ENCODE data around the gene KIAA1958.

Gene KIAA1958

GRCh38 chr9:112663681-112664080 is 177.1 kb downstream of the KIAA1958 start:
- Histone ChIP-seq H3K27ac (replicated peaks) (no peak overlapping the region), H3K4me3 (replicated peaks; ENCODE audit: insufficient read depth, low read length) (no peak overlapping the region), H3K27me3 (ENCODE audit: insufficient read depth, poor library complexity, severe bottlenecking) (no peaks in the 10 kb centered on the region)
- no peak for DNase-seq (ENCODE audit: low read depth in 1 of 2, low spot score in 1 of 2)
- TF ChIP-seq POLR2AphosphoS5 (IDR thresholded peaks at IDR 0.05; ENCODE audit: low read depth) (no peak), SPI1 (IDR thresholded peaks at IDR 0.05; ENCODE audit: borderline replicate concordance, low read depth) (no peak), GABPA (IDR thresholded peaks at IDR 0.05; ENCODE audit: low read depth) (no peak)
- TF ChIP-seq, protein P1, sequence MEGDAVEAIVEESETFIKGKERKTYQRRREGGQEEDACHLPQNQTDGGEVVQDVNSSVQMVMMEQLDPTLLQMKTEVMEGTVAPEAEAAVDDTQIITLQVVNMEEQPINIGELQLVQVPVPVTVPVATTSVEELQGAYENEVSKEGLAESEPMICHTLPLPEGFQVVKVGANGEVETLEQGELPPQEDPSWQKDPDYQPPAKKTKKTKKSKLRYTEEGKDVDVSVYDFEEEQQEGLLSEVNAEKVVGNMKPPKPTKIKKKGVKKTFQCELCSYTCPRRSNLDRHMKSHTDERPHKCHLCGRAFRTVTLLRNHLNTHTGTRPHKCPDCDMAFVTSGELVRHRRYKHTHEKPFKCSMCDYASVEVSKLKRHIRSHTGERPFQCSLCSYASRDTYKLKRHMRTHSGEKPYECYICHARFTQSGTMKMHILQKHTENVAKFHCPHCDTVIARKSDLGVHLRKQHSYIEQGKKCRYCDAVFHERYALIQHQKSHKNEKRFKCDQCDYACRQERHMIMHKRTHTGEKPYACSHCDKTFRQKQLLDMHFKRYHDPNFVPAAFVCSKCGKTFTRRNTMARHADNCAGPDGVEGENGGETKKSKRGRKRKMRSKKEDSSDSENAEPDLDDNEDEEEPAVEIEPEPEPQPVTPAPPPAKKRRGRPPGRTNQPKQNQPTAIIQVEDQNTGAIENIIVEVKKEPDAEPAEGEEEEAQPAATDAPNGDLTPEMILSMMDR (IDR thresholded peaks at IDR 0.05; ENCODE audit: insufficient read depth, low read length), result no peak
- TF ChIP-seq, protein P2, sequence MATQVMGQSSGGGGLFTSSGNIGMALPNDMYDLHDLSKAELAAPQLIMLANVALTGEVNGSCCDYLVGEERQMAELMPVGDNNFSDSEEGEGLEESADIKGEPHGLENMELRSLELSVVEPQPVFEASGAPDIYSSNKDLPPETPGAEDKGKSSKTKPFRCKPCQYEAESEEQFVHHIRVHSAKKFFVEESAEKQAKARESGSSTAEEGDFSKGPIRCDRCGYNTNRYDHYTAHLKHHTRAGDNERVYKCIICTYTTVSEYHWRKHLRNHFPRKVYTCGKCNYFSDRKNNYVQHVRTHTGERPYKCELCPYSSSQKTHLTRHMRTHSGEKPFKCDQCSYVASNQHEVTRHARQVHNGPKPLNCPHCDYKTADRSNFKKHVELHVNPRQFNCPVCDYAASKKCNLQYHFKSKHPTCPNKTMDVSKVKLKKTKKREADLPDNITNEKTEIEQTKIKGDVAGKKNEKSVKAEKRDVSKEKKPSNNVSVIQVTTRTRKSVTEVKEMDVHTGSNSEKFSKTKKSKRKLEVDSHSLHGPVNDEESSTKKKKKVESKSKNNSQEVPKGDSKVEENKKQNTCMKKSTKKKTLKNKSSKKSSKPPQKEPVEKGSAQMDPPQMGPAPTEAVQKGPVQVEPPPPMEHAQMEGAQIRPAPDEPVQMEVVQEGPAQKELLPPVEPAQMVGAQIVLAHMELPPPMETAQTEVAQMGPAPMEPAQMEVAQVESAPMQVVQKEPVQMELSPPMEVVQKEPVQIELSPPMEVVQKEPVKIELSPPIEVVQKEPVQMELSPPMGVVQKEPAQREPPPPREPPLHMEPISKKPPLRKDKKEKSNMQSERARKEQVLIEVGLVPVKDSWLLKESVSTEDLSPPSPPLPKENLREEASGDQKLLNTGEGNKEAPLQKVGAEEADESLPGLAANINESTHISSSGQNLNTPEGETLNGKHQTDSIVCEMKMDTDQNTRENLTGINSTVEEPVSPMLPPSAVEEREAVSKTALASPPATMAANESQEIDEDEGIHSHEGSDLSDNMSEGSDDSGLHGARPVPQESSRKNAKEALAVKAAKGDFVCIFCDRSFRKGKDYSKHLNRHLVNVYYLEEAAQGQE (IDR thresholded peaks at IDR 0.05; ENCODE audit: insufficient replicate concordance, low read depth), result no peak

GRCh38 chr9:112664531-112664930 is 177.9 kb downstream of the KIAA1958 start:
- H3K27me3 ChIP-seq (ENCODE audit: insufficient read depth, poor library complexity, severe bottlenecking), result no peaks in the 10 kb centered on the region
- H3K27ac ChIP-seq (replicated peaks), result no peak overlapping the region
- H3K4me3 ChIP-seq (replicated peaks; ENCODE audit: insufficient read depth, low read length), result no peak overlapping the region
- TF ChIP-seq, protein P1 (IDR thresholded peaks at IDR 0.05; ENCODE audit: insufficient read depth, low read length), result no peak
- no peak for TF ChIP-seq POLR2AphosphoS5 (IDR thresholded peaks at IDR 0.05; ENCODE audit: low read depth)
- TF ChIP-seq, protein P2 (IDR thresholded peaks at IDR 0.05; ENCODE audit: insufficient replicate concordance, low read depth), result no peak
- no peak for TF ChIP-seq GABPA (IDR thresholded peaks at IDR 0.05; ENCODE audit: low read depth)
- no peak for TF ChIP-seq SPI1 (IDR thresholded peaks at IDR 0.05; ENCODE audit: borderline replicate concordance, low read depth)
- no peak for DNase-seq (ENCODE audit: low read depth in 1 of 2, low spot score in 1 of 2)

GRCh38 chr9:112665347-112665746 is 178.7 kb downstream of the KIAA1958 start:
- Histone ChIP-seq H3K4me3 (replicated peaks; ENCODE audit: insufficient read depth, low read length) (no peak overlapping the region), H3K27ac (replicated peaks) (no peak overlapping the region), H3K27me3 (ENCODE audit: insufficient read depth, poor library complexity, severe bottlenecking) (no peaks in the 10 kb centered on the region)
- no peak for DNase-seq (ENCODE audit: low read depth in 1 of 2, low spot score in 1 of 2)
- TF ChIP-seq, protein P2 (IDR thresholded peaks at IDR 0.05; ENCODE audit: insufficient replicate concordance, low read depth), result no peak
- TF ChIP-seq POLR2AphosphoS5 (IDR thresholded peaks at IDR 0.05; ENCODE audit: low read depth) (no peak), SPI1 (IDR thresholded peaks at IDR 0.05; ENCODE audit: borderline replicate concordance, low read depth) (no peak), GABPA (IDR thresholded peaks at IDR 0.05; ENCODE audit: low read depth) (no peak)
- TF ChIP-seq, protein P1 (IDR thresholded peaks at IDR 0.05; ENCODE audit: insufficient read depth, low read length), result no peak

All from HL-60 (cell line).